Chondrocyte (in vitro differentiated cells): ENCODE data around the gene TRDN. TPM values are rescaled to one million over a fixed set of nuclear protein-coding genes. Genes with fewer than 3 reads are reported as not detected.

Experiments used
- DNase-seq: peaks from one replicate; pipeline ENCODE4 v3.0.0; 2021; ENCODE audit warnings: mixed read lengths, low spot score
- H3K27ac Mint-ChIP-seq: one replicate; pipeline ENCODE4 v1.8.0; 2021; ENCODE audit warnings: mild to moderate bottlenecking, moderate library complexity, mixed read lengths; ENCODE audit not compliant: unreplicated experiment
- H3K27me3 Mint-ChIP-seq: 2 replicates; pipeline ENCODE4 v1.8.0; 2021; ENCODE audit warnings: low read depth, mixed read lengths
- H3K36me3 Mint-ChIP-seq: 2 replicates; pipeline ENCODE4 v1.8.0; 2021; ENCODE audit warnings: low read depth, mixed read lengths
- H3K4me1 Mint-ChIP-seq: 2 replicates; pipeline ENCODE4 v1.8.0; 2021; ENCODE audit warnings: low read depth, mild to moderate bottlenecking, mixed read lengths
- H3K4me3 Mint-ChIP-seq: one replicate; pipeline ENCODE4 v1.8.0; 2021; ENCODE audit warnings: mild to moderate bottlenecking, moderate library complexity, mixed read lengths; ENCODE audit not compliant: unreplicated experiment
- H3K9me3 Mint-ChIP-seq: 2 replicates; pipeline ENCODE4 v1.8.0; 2021; ENCODE audit warnings: low read depth, mixed read lengths
- total RNA-seq: library from RNA; stranded (reverse); gene quantifications from 3 replicates; pipeline ENCODE4 v1.2.1, GENCODE V29; 2021
- TF ChIP-seq, protein P1 (sequence below): fragments of 200-600 bp; sonication (generic); IDR thresholded peaks from 2 replicates; pipeline ENCODE4 v1.5.0; 2021; ENCODE audit warnings: antibody characterized with exemption, mild to moderate bottlenecking, moderate library complexity

The TRDN gene
- total RNA-seq, 1 donor from 2014 or later: not detected

DNA sequence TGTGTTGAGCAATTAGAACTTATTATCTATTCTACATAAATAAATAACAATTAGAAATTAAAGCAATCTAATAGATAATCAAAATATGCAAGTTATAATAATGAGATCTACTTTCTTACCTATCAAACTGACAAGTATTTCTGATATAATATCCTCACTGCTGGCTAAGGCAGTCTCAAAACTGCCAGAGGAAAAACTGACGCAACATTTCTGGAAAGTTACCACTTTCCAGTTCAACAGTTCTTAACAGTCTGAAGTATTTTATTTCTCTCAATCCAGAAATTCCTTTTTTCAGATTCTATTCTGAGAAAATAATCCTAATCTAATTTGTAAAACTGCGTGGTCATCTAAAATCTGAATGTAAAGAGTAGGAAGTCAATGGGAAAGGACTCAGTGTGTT lies 121.0 kb downstream of the TRDN start:
- no peak overlapping the region for H3K4me3 Mint-ChIP-seq
- TF ChIP-seq, protein P1, sequence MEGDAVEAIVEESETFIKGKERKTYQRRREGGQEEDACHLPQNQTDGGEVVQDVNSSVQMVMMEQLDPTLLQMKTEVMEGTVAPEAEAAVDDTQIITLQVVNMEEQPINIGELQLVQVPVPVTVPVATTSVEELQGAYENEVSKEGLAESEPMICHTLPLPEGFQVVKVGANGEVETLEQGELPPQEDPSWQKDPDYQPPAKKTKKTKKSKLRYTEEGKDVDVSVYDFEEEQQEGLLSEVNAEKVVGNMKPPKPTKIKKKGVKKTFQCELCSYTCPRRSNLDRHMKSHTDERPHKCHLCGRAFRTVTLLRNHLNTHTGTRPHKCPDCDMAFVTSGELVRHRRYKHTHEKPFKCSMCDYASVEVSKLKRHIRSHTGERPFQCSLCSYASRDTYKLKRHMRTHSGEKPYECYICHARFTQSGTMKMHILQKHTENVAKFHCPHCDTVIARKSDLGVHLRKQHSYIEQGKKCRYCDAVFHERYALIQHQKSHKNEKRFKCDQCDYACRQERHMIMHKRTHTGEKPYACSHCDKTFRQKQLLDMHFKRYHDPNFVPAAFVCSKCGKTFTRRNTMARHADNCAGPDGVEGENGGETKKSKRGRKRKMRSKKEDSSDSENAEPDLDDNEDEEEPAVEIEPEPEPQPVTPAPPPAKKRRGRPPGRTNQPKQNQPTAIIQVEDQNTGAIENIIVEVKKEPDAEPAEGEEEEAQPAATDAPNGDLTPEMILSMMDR: no peak
- no peak for DNase-seq
- H3K27me3 Mint-ChIP-seq: no peaks in the 10 kb centered on the region
- peaks cover 5% of the 10 kb centered on the region for H3K9me3 Mint-ChIP-seq
- H3K36me3 Mint-ChIP-seq: no peaks in the 10 kb centered on the region
- no peaks in the 10 kb centered on the region for H3K4me1 Mint-ChIP-seq
- H3K27ac Mint-ChIP-seq: no peak overlapping the region

DNA sequence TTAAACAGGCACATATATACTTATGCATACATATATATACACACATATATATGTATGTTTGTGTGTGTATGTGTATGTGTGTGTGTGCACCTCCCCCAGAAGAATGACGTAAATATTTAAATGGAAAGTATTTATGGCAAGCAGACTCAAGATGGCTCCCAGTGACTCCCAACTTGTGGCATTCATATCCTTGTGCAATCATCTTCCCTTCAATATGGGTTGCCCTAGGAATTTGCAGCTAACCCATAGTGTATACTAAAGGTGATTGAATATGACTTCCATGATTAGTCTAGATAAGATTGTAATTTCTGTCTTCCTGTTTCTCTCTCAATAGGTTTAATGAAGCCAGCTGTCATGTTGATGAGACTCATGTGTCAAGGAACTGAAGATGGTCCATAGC lies 127.6 kb downstream of the TRDN start:
- H3K9me3 Mint-ChIP-seq: no peaks in the 10 kb centered on the region
- H3K36me3 Mint-ChIP-seq: no peaks in the 10 kb centered on the region

DNA sequence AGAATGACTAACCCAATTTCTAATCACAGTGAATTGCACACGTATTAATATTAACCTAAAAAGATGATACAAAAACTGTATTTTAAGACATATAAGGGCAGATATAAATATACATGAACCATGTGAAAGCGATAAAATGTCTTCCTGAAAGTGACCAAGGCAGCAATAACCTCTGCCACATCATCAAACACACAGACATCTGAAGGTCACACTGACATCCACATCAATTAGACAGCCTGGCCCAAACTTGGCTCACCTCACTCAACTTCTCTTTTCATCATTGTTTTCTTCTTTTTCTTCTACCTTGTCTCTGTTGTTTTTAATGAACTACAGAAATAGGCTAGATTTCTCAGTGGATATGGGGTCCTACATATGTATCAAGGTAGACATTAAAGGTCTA lies 128.5 kb downstream of the TRDN start:
- H3K9me3 Mint-ChIP-seq: no peaks in the 10 kb centered on the region

More for the DNA sequence above, 127.6 kb downstream of the TRDN start:
- no peaks in the 10 kb centered on the region for H3K4me1 Mint-ChIP-seq
- DNase-seq: no peak
- no peaks in the 10 kb centered on the region for H3K27me3 Mint-ChIP-seq
- TF ChIP-seq, protein P1: no peak
- no peak overlapping the region for H3K4me3 Mint-ChIP-seq
- no peak overlapping the region for H3K27ac Mint-ChIP-seq

DNA sequence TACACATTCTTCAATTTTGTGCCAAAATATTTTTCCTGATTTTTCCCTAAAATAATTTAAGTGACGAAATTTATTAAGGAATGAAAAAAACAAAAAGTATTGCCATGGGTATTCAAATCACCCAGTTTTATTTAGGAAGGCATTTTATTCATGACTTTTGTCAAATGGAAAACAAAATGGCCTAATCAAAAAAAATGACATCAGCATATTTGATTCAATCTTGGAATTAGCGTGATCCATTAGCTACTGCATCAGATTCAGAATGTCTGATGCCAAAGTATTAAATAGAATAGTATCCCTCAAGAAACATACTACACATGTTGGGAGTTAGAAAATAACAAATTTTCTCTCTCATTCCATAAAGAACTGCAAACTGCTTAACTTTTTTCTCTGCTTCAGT lies 129.2 kb downstream of the TRDN start:
- Mint-ChIP-seq H3K36me3 (no peaks in the 10 kb centered on the region), H3K4me3 (no peak overlapping the region), H3K9me3 (no peaks in the 10 kb centered on the region), H3K4me1 (no peaks in the 10 kb centered on the region), H3K27ac (no peak overlapping the region), H3K27me3 (peaks cover 3% of the 10 kb centered on the region)
- DNase-seq: no peak
- TF ChIP-seq, protein P1: no peak

More for the DNA sequence above, 128.5 kb downstream of the TRDN start:
- no peak for DNase-seq
- H3K4me1 Mint-ChIP-seq: no peaks in the 10 kb centered on the region
- no peak overlapping the region for H3K4me3 Mint-ChIP-seq
- peaks cover 3% of the 10 kb centered on the region for H3K27me3 Mint-ChIP-seq
- H3K27ac Mint-ChIP-seq: no peak overlapping the region
- TF ChIP-seq, protein P1: no peak
- H3K36me3 Mint-ChIP-seq: no peaks in the 10 kb centered on the region

DNA sequence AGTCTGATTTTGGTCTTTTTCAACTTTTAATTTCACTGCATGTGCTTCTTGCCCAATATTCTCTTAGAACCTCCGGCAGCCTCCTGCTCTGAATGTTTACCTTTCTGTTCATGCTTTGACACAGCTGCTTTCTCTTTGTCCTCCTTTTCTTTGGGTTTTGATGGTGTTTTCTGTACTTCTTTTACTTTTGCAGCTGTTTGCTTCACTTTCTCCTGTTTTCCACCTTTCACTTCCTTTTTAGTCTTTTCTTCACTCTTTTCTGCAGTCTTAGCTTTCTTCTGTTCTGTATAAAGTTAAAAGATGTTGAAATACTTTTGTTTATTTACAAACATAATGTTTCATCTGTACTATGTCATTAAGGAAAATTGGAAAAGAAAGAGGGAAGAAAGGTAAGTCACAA lies 133.1 kb downstream of the TRDN start:
- H3K27me3 Mint-ChIP-seq: peaks cover 8% of the 10 kb centered on the region
- H3K36me3 Mint-ChIP-seq: no peaks in the 10 kb centered on the region
- no peak overlapping the region for H3K27ac Mint-ChIP-seq
- no peak overlapping the region for H3K4me3 Mint-ChIP-seq
- TF ChIP-seq, protein P1: no peak
- DNase-seq: no peak
- no peaks in the 10 kb centered on the region for H3K4me1 Mint-ChIP-seq
- H3K9me3 Mint-ChIP-seq: no peaks in the 10 kb centered on the region
